SK-N-SH (cell line): ENCODE data around the gene DNAH1. TPM values are rescaled to one million over a fixed set of nuclear protein-coding genes. Genes with fewer than 3 reads are reported as not detected.

ENCODE experiments used
- CTCF ChIA-PET: fragments of 300-600, 350-600 bp; formaldehyde crosslinking; extraction: SDS; loops from one replicate; lab custom pipeline; 2021; lab: Yijun Ruan, JAX
- POLR2A ChIA-PET: fragments of 350-600 bp; sonication (Branson Sonifier 250); formaldehyde crosslinking; extraction: SDS; loops from one replicate; lab custom pipeline; 2020; ENCODE audit warnings: antibody characterized with exemption, inconsistent platforms; lab: Yijun Ruan, JAX
- DNase-seq: peaks from one replicate; pipeline ENCODE4 v3.0.0; 2012
- H2AFZ ChIP-seq: fragments of 200-600 bp; sonication (generic); 2 replicates; pipeline ENCODE4 v1.8.1; 2016; ENCODE audit warnings: antibody characterized with exemption, mild to moderate bottlenecking, low read depth
- H3F3A ChIP-seq: fragments of 200-600 bp; sonication (generic); replicated peaks from 2 replicates; pipeline ENCODE3; 2016; ENCODE audit warnings: antibody characterized with exemption, mild to moderate bottlenecking; ENCODE audit not compliant: insufficient read depth
- H3K27ac ChIP-seq, 2 experiments: fragments of 200-500 bp in 1 of 2; fragments of 200-600 bp in 1 of 2; sonication (Bioruptor generic) in 1 of 2; sonication (generic), shearing (Covaris generic) in 1 of 2; 2 replicates each; pipeline versions ENCODE4 v1.5.1 to v1.6.1; 2014 to 2016; ENCODE audit warnings: low read depth in 2 of 2, inconsistent platforms in 1 of 2, low read length in 1 of 2, mild to moderate bottlenecking in 1 of 2, mixed read lengths in 1 of 2
- H3K27me3 ChIP-seq: fragments of 200-600 bp; sonication (generic), shearing (Covaris generic); 2 replicates; pipeline ENCODE4 v1.6.1; 2016; ENCODE audit warnings: mixed run types; ENCODE audit not compliant: insufficient read depth
- H3K36me3 ChIP-seq, 2 experiments: fragments of 200-500 bp in 1 of 2; fragments of 200-600 bp in 1 of 2; sonication (Bioruptor generic) in 1 of 2; sonication (generic) in 1 of 2; replicated peaks in 1 of 2; 2 replicates each; pipeline versions ENCODE3 to v1.5.1; 2014 to 2016; ENCODE audit warnings: low read length in 1 of 2, mild to moderate bottlenecking in 1 of 2; ENCODE audit not compliant: insufficient read depth in 2 of 2, control insufficient read depth in 1 of 2
- H3K4me1 ChIP-seq, 2 experiments: fragments of 200-500 bp in 1 of 2; fragments of 200-600 bp in 1 of 2; sonication (Bioruptor generic) in 1 of 2; sonication (generic), shearing (Covaris generic) in 1 of 2; 2 replicates each; pipeline versions ENCODE4 v1.5.1 to v1.6.1; 2014 to 2016; ENCODE audit warnings: low read depth in 1 of 2, low read length in 1 of 2, mixed run types in 1 of 2; ENCODE audit not compliant: insufficient read depth in 2 of 2, control insufficient read depth in 1 of 2
- H3K4me2 ChIP-seq: fragments of 200-600 bp; sonication (generic), shearing (Covaris generic); 2 replicates; pipeline ENCODE4 v1.6.1; 2017; ENCODE audit warnings: mixed run types
- H3K4me3 ChIP-seq, 2 experiments: fragments of 200-500 bp in 1 of 2; fragments of 200-600 bp in 1 of 2; sonication (Bioruptor generic) in 1 of 2; sonication (generic), shearing (Covaris generic) in 1 of 2; 2 replicates each; pipeline versions ENCODE4 v1.5.1 to v1.8.1; 2014 to 2016; ENCODE audit warnings: low read depth in 2 of 2, inconsistent platforms in 1 of 2, low read length in 1 of 2, mild to moderate bottlenecking in 1 of 2, mixed read lengths in 1 of 2, moderate library complexity in 1 of 2
- H3K79me2 ChIP-seq: fragments of 200-600 bp; sonication (generic); 2 replicates; pipeline ENCODE4 v1.8.1; 2017; ENCODE audit warnings: mild to moderate bottlenecking; ENCODE audit not compliant: insufficient read depth
- H3K9ac ChIP-seq: fragments of 200-600 bp; sonication (generic); 2 replicates; pipeline ENCODE4 v1.6.1; 2017; ENCODE audit warnings: mixed run types
- H3K9me2 ChIP-seq: fragments of 200-600 bp; sonication (generic); 2 replicates; pipeline ENCODE4 v1.6.1; 2017; ENCODE audit warnings: mixed run types
- H3K9me3 ChIP-seq: fragments of 200-600 bp; sonication (generic); 2 replicates; pipeline ENCODE4 v1.6.1; 2017; ENCODE audit warnings: mixed run types, mild to moderate bottlenecking, moderate library complexity
- H4K20me1 ChIP-seq: fragments of 200-600 bp; sonication (generic); 2 replicates; pipeline ENCODE4 v1.6.1; 2017; ENCODE audit warnings: mild to moderate bottlenecking, mixed run types; ENCODE audit not compliant: insufficient read depth
- ELF1 ChIP-seq: IDR thresholded peaks from 2 replicates; pipeline ENCODE4 v1.4.0; 2012
- EZH2phosphoT487 ChIP-seq: fragments of 200-600 bp; sonication (generic); IDR thresholded peaks from 2 replicates; pipeline ENCODE4 v1.6.1; 2017; ENCODE audit warnings: low read depth, mixed run types, mild to moderate bottlenecking, antibody characterized with exemption, moderate library complexity, borderline replicate concordance
- IRF3 ChIP-seq: fragments of 150-350 bp; IDR thresholded peaks from 2 replicates; pipeline ENCODE4 v1.6.1; 2016; ENCODE audit warnings: mild to moderate bottlenecking, low read depth, low read length
- MAX ChIP-seq: IDR thresholded peaks from 2 replicates; pipeline ENCODE4 v1.4.0; 2012; ENCODE audit warnings: low read depth
- POLR2AphosphoS5 ChIP-seq: IDR thresholded peaks from 2 replicates; pipeline ENCODE4 v1.6.1; 2012; ENCODE audit warnings: low read depth, low read length
- RAD21 ChIP-seq: IDR thresholded peaks from 2 replicates; pipeline ENCODE4 v1.6.1; 2012; ENCODE audit warnings: mild to moderate bottlenecking, low read length
- RCOR1 ChIP-seq: fragments of 150-350 bp; IDR thresholded peaks from 2 replicates; pipeline ENCODE4 v1.6.1; 2017; ENCODE audit warnings: antibody characterized with exemption, low read length
- RFX5 ChIP-seq: IDR thresholded peaks from 2 replicates; pipeline ENCODE4 v1.6.1; 2012; ENCODE audit warnings: mild to moderate bottlenecking, improper control_type of control experiment, low read length
- RXRA ChIP-seq: IDR thresholded peaks from 2 replicates; pipeline ENCODE4 v1.4.0; 2012; ENCODE audit warnings: low read depth, mild to moderate bottlenecking, borderline replicate concordance
- SIN3A ChIP-seq: IDR thresholded peaks from 2 replicates; pipeline ENCODE4 v1.6.1; 2012; ENCODE audit warnings: low read depth, mild to moderate bottlenecking, low read length, moderate library complexity, borderline replicate concordance
- TAF1 ChIP-seq: IDR thresholded peaks from 2 replicates; pipeline ENCODE4 v1.6.1; 2012; ENCODE audit warnings: low read depth, mild to moderate bottlenecking, low read length, moderate library complexity, borderline replicate concordance
- TCF12 ChIP-seq: IDR thresholded peaks from 2 replicates; pipeline ENCODE4 v1.4.0; 2012
- WGBS: methylation state at CpG from one replicate; pipeline ENCODE4 v1.1.6; 2017; ENCODE audit warnings: low lambda C conversion rate; 5-methylcytosine and 5-hydroxymethylcytosine counted together
- polyA plus RNA-seq, 3 experiments: library from polyadenylated mRNA; depleted of rRNA; stranded (reverse); fragments of >200 nt; gene quantifications; 2 replicates each; pipeline ENCODE4 v1.2.3, GENCODE V29; 2012
- TF ChIP-seq, protein P1 (sequence below): IDR thresholded peaks from 2 replicates; pipeline ENCODE4 v1.4.0; 2012; ENCODE audit warnings: low read depth, borderline replicate concordance
- TF ChIP-seq, protein P2 (sequence below): fragments of 200-600 bp; sonication (generic); IDR thresholded peaks from 2 replicates; pipeline ENCODE4 v1.6.1; 2017; ENCODE audit warnings: antibody characterized with exemption, mild to moderate bottlenecking, moderate library complexity

Gene DNAH1
- polyA plus RNA-seq, 1 of the 3 experiments (the other 2 are of a cell fraction) = 5.1 TPM

DNA sequence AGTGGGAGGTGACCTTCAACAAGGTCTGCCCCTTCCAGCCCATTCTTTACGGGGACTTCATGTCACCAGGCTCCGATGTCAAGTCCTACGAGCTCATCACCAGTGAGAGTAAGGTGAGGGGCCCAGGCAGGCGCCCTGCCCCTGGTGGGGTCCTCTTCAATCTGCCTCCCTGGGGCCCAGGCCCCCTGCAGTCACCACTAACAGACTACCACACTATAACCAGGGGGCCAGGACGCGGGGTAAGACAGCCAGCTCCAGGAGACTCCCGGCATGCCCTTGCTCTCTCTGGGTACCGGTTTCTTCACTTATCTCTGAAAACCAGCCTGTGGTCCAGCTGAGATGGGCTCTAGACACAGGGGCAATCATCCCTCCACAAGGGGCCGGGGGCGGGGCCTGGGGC lies 63.9 kb downstream of the DNAH1 start:
- POLR2A ChIA-PET = no interaction called here
- no peak overlapping the region for H3K27ac ChIP-seq
- H3K9me2 ChIP-seq = no peaks in the 10 kb centered on the region
- no peak overlapping the region for H3K4me3 ChIP-seq
- CTCF ChIA-PET = interaction anchor here (1.2 to 2.8 kb wide), 7 partner anchors 8 to 159 kb away, joined by 4 to 11 read pairs (median 7); no protein-coding TSS in a partner anchor
- no peaks in the 10 kb centered on the region; a peak in 1 of 4 replicates for H3K4me1 ChIP-seq
- no peak overlapping the region for H2AFZ ChIP-seq
- no peaks in the 10 kb centered on the region for H3K27me3 ChIP-seq
- DNase-seq = no peak
- 72% methylated on average over 4 of the region's 10 CpGs for WGBS
- TF ChIP-seq SIN3A = no peak
- TF ChIP-seq TCF12 = no peak
- no peak for TF ChIP-seq RAD21
- TF ChIP-seq MAX = no peak
- TF ChIP-seq RCOR1 = no peak
- TF ChIP-seq ELF1 = no peak
- no peak for TF ChIP-seq RXRA
- TF ChIP-seq, protein P1, sequence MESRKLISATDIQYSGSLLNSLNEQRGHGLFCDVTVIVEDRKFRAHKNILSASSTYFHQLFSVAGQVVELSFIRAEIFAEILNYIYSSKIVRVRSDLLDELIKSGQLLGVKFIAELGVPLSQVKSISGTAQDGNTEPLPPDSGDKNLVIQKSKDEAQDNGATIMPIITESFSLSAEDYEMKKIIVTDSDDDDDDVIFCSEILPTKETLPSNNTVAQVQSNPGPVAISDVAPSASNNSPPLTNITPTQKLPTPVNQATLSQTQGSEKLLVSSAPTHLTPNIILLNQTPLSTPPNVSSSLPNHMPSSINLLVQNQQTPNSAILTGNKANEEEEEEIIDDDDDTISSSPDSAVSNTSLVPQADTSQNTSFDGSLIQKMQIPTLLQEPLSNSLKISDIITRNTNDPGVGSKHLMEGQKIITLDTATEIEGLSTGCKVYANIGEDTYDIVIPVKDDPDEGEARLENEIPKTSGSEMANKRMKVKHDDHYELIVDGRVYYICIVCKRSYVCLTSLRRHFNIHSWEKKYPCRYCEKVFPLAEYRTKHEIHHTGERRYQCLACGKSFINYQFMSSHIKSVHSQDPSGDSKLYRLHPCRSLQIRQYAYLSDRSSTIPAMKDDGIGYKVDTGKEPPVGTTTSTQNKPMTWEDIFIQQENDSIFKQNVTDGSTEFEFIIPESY = no peak
- TF ChIP-seq RFX5 = no peak
- no peak for TF ChIP-seq EZH2phosphoT487
- TF ChIP-seq IRF3 = no peak
- TF ChIP-seq TAF1 = no peak
- TF ChIP-seq, protein P2, sequence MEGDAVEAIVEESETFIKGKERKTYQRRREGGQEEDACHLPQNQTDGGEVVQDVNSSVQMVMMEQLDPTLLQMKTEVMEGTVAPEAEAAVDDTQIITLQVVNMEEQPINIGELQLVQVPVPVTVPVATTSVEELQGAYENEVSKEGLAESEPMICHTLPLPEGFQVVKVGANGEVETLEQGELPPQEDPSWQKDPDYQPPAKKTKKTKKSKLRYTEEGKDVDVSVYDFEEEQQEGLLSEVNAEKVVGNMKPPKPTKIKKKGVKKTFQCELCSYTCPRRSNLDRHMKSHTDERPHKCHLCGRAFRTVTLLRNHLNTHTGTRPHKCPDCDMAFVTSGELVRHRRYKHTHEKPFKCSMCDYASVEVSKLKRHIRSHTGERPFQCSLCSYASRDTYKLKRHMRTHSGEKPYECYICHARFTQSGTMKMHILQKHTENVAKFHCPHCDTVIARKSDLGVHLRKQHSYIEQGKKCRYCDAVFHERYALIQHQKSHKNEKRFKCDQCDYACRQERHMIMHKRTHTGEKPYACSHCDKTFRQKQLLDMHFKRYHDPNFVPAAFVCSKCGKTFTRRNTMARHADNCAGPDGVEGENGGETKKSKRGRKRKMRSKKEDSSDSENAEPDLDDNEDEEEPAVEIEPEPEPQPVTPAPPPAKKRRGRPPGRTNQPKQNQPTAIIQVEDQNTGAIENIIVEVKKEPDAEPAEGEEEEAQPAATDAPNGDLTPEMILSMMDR = no peak
- TF ChIP-seq POLR2AphosphoS5 = no peak
- no peaks in the 10 kb centered on the region for H3F3A ChIP-seq
- H3K9me3 ChIP-seq = no peaks in the 10 kb centered on the region
- H4K20me1 ChIP-seq = no peaks in the 10 kb centered on the region
- H3K4me2 ChIP-seq = no peak overlapping the region
- no peaks in the 10 kb centered on the region for H3K36me3 ChIP-seq
- H3K9ac ChIP-seq = no peak overlapping the region
- no peaks in the 10 kb centered on the region for H3K79me2 ChIP-seq
